SK-N-SH (cell line): ENCODE results near the gene EFS.

ENCODE experiments used
- CTCF ChIP-seq: fragments of 200-600 bp; sonication (generic); IDR thresholded peaks from 2 replicates; pipeline ENCODE4 v1.6.1; 2017; ENCODE audit warnings: antibody characterized with exemption, mild to moderate bottlenecking, moderate library complexity
- EP300 ChIP-seq, 2 experiments: IDR thresholded peaks; 2 replicates each; pipeline versions ENCODE4 v1.4.0 to v1.6.1; 2012; ENCODE audit warnings: borderline replicate concordance in 1 of 2, low read depth in 1 of 2, low read length in 1 of 2
- EZH2phosphoT487 ChIP-seq: fragments of 200-600 bp; sonication (generic); IDR thresholded peaks from 2 replicates; pipeline ENCODE4 v1.6.1; 2017; ENCODE audit warnings: low read depth, mixed run types, mild to moderate bottlenecking, antibody characterized with exemption, moderate library complexity, borderline replicate concordance
- FOXJ3 ChIP-seq: sonication (generic); formaldehyde crosslinking; IDR thresholded peaks from 2 replicates; pipeline ENCODE4 v1.5.1; 2020; ENCODE audit warnings: mild to moderate bottlenecking, missing genetic modification reagents
- FOXM1 ChIP-seq: IDR thresholded peaks from 2 replicates; pipeline ENCODE4 v1.4.0; 2012; ENCODE audit warnings: low read depth, mild to moderate bottlenecking
- MEF2A ChIP-seq: IDR thresholded peaks from 2 replicates; pipeline ENCODE4 v1.4.0; 2012; ENCODE audit warnings: low read depth, borderline replicate concordance
- MXI1 ChIP-seq: IDR thresholded peaks from 2 replicates; pipeline ENCODE4 v1.6.1; 2012; ENCODE audit warnings: mild to moderate bottlenecking, low read depth, low read length, improper control_type of control experiment
- NRF1 ChIP-seq: IDR thresholded peaks from 2 replicates; pipeline ENCODE4 v1.6.1; 2012; ENCODE audit warnings: low read depth, mild to moderate bottlenecking, low read length
- RAD21 ChIP-seq: IDR thresholded peaks from 2 replicates; pipeline ENCODE4 v1.6.1; 2012; ENCODE audit warnings: mild to moderate bottlenecking, low read length
- RCOR1 ChIP-seq: fragments of 150-350 bp; IDR thresholded peaks from 2 replicates; pipeline ENCODE4 v1.6.1; 2017; ENCODE audit warnings: antibody characterized with exemption, low read length
- REST ChIP-seq: IDR thresholded peaks from 2 replicates; pipeline ENCODE4 v1.6.1; 2012; ENCODE audit warnings: mild to moderate bottlenecking, low read depth, low read length, moderate library complexity
- TAF1 ChIP-seq: IDR thresholded peaks from 2 replicates; pipeline ENCODE4 v1.6.1; 2012; ENCODE audit warnings: low read depth, mild to moderate bottlenecking, low read length, moderate library complexity, borderline replicate concordance
- USF2 ChIP-seq: fragments of 150-350 bp; IDR thresholded peaks from 2 replicates; pipeline ENCODE4 v1.6.1; 2017; ENCODE audit warnings: antibody characterized with exemption, low read length, low read depth, borderline replicate concordance

GRCh38 chr14:23377198-23377550, 12.2 kb upstream of the EFS start:
- TF ChIP-seq CTCF (no peak), TAF1 (no peak), EZH2phosphoT487 (no peak), REST (no peak), MXI1 (no peak), RAD21 (no peak), FOXM1 (no peak), RCOR1 (no peak), EP300 (IDR thresholded peaks at IDR 0.05; ENCODE audit: borderline replicate concordance in 1 of 2, low read depth in 1 of 2, low read length in 1 of 2) (no peak), MEF2A (no peak), FOXJ3 (CRISPR knock-in tag) (no peak), NRF1 (no peak), USF2 (no peak)
